WTC11 (cell line): Measurements from ENCODE around the gene TMEM115. TPM values are rescaled to one million over a fixed set of nuclear protein-coding genes. Genes with fewer than 3 reads are reported as not detected.

ENCODE experiments used
- ATAC-seq: fragments of 200-7000 bp; cut with Tn5 transposase; 2 replicates; pipeline ENCODE4 v1.10.0; 2021; ENCODE audit warnings: mild to moderate bottlenecking, moderate library complexity
- CTCF ChIA-PET: fragments of 300-600 bp; sonication (Branson Sonifier 250); formaldehyde crosslinking; loops from one replicate; lab custom pipeline; 2021; ENCODE audit warnings: antibody characterized with exemption; lab: Charles Lee
- POLR2A ChIA-PET: fragments of 350-600 bp; sonication (Branson Sonifier 250); formaldehyde crosslinking; loops from one replicate; lab custom pipeline; 2021; ENCODE audit warnings: antibody characterized with exemption; lab: Charles Lee
- DNase-seq: peaks from one replicate; pipeline ENCODE4 v3.0.0; 2021; ENCODE audit warnings: low spot score
- H3K27ac Mint-ChIP-seq: 2 replicates; pipeline ENCODE4 v1.8.0; 2021; ENCODE audit warnings: mixed read lengths
- H3K27me3 Mint-ChIP-seq: 2 replicates; pipeline ENCODE4 v1.8.0; 2021; ENCODE audit warnings: low read depth, mild to moderate bottlenecking, moderate library complexity, mixed read lengths
- H3K36me3 Mint-ChIP-seq: 2 replicates; pipeline ENCODE4 v1.8.0; 2021; ENCODE audit warnings: mixed read lengths
- H3K4me1 Mint-ChIP-seq: 2 replicates; pipeline ENCODE4 v1.8.0; 2022; ENCODE audit warnings: mixed read lengths
- H3K4me3 Mint-ChIP-seq: 2 replicates; pipeline ENCODE4 v1.8.0; 2021; ENCODE audit warnings: mild to moderate bottlenecking, moderate library complexity, mixed read lengths
- H3K9me3 Mint-ChIP-seq: 2 replicates; pipeline ENCODE4 v1.8.0; 2021; ENCODE audit warnings: mixed read lengths
- ATF3 ChIP-seq: sonication (generic); formaldehyde crosslinking; conservative IDR thresholded peaks from 2 replicates; pipeline ENCODE4 v1.8.1; 2022; ENCODE audit warnings: mild to moderate bottlenecking, missing genetic modification reagents
- CBFB ChIP-seq: sonication (generic); formaldehyde crosslinking; IDR thresholded peaks from 2 replicates; pipeline ENCODE4 v1.8.1; 2022; ENCODE audit warnings: mild to moderate bottlenecking, low read depth, missing genetic modification reagents
- ESRRA ChIP-seq: sonication (generic); formaldehyde crosslinking; IDR thresholded peaks from 2 replicates; pipeline ENCODE4 v1.8.1; 2022; ENCODE audit warnings: mild to moderate bottlenecking, missing genetic modification reagents, borderline replicate concordance
- FOXJ3 ChIP-seq: sonication (generic); formaldehyde crosslinking; IDR thresholded peaks from 2 replicates; pipeline ENCODE4 v1.9.0; 2021; ENCODE audit warnings: missing genetic modification reagents, mild to moderate bottlenecking, borderline replicate concordance
- GTF2I ChIP-seq: fragments of 250-450 bp; sonication (Bioruptor Pico); conservative IDR thresholded peaks from 2 replicates; pipeline ENCODE4 v1.4.0; 2021; ENCODE audit warnings: mild to moderate bottlenecking
- JUN ChIP-seq: sonication (generic); formaldehyde crosslinking; IDR thresholded peaks from 2 replicates; pipeline ENCODE4 v1.8.0; 2023; ENCODE audit warnings: mild to moderate bottlenecking, missing genetic modification reagents
- KAT7 ChIP-seq: sonication (generic); formaldehyde crosslinking; IDR thresholded peaks from 2 replicates; pipeline ENCODE4 v1.8.1; 2023; ENCODE audit warnings: missing genetic modification reagents, mild to moderate bottlenecking, borderline replicate concordance
- MXD4 ChIP-seq: fragments of 250-450 bp; sonication (Bioruptor Pico); IDR thresholded peaks from 2 replicates; pipeline ENCODE4 v1.8.0; 2021; ENCODE audit warnings: mild to moderate bottlenecking, moderate library complexity, borderline replicate concordance
- MYBL2 ChIP-seq: sonication (generic); formaldehyde crosslinking; IDR thresholded peaks from 2 replicates; pipeline ENCODE4 v1.8.1; 2023; ENCODE audit warnings: mild to moderate bottlenecking, moderate library complexity, missing genetic modification reagents
- NR3C1 ChIP-seq: sonication (generic); formaldehyde crosslinking; conservative IDR thresholded peaks from 2 replicates; pipeline ENCODE4 v1.8.1; 2023; ENCODE audit warnings: low read depth, mild to moderate bottlenecking, missing genetic modification reagents
- OVOL2 ChIP-seq: fragments of 250-450 bp; sonication (Bioruptor Pico); IDR thresholded peaks from 2 replicates; pipeline ENCODE4 v1.9.0; 2021; ENCODE audit warnings: mild to moderate bottlenecking, borderline replicate concordance
- RELA ChIP-seq: sonication (generic); formaldehyde crosslinking; IDR thresholded peaks from 2 replicates; pipeline ENCODE4 v1.8.1; 2022; ENCODE audit warnings: missing genetic modification reagents, mild to moderate bottlenecking, borderline replicate concordance
- SMAD3 ChIP-seq: sonication (generic); formaldehyde crosslinking; IDR thresholded peaks from 2 replicates; pipeline ENCODE4 v1.8.0; 2022; ENCODE audit warnings: missing genetic modification reagents, mild to moderate bottlenecking, borderline replicate concordance
- SMAD4 ChIP-seq: sonication (generic); formaldehyde crosslinking; IDR thresholded peaks from 2 replicates; pipeline ENCODE4 v1.8.0; 2022; ENCODE audit warnings: mild to moderate bottlenecking, missing genetic modification reagents
- SOX15 ChIP-seq: fragments of 250-450 bp; sonication (Bioruptor Pico); IDR thresholded peaks from 2 replicates; pipeline ENCODE4 v1.9.0; 2021; ENCODE audit warnings: mild to moderate bottlenecking
- SP1 ChIP-seq: sonication (generic); formaldehyde crosslinking; conservative IDR thresholded peaks from 2 replicates; pipeline ENCODE4 v1.8.1; 2022; ENCODE audit warnings: missing genetic modification reagents
- TCF7 ChIP-seq: sonication (generic); formaldehyde crosslinking; IDR thresholded peaks from 2 replicates; pipeline ENCODE4 v1.8.0; 2022; ENCODE audit warnings: mild to moderate bottlenecking, low read depth, missing genetic modification reagents, moderate library complexity
- TEAD4 ChIP-seq: sonication (generic); formaldehyde crosslinking; IDR thresholded peaks from 2 replicates; pipeline ENCODE4 v1.8.0; 2022; ENCODE audit warnings: mild to moderate bottlenecking, missing genetic modification reagents
- ZNF263 ChIP-seq: sonication (generic); formaldehyde crosslinking; IDR thresholded peaks from 2 replicates; pipeline ENCODE4 v1.8.1; 2022; ENCODE audit warnings: low read depth, mild to moderate bottlenecking, moderate library complexity, missing genetic modification reagents
- ZNF396 ChIP-seq: fragments of 250-450 bp; sonication (Bioruptor Pico); IDR thresholded peaks from 2 replicates; pipeline ENCODE4 v1.8.0; 2021; ENCODE audit warnings: mild to moderate bottlenecking, moderate library complexity, borderline replicate concordance
- ZNF423 ChIP-seq: fragments of 250-450 bp; sonication (Bioruptor Pico); IDR thresholded peaks from 2 replicates; pipeline ENCODE4 v2.1.2; 2022; ENCODE audit warnings: mild to moderate bottlenecking, moderate library complexity
- ZNF671 ChIP-seq: fragments of 250-450 bp; sonication (Bioruptor Pico); IDR thresholded peaks from 2 replicates; pipeline ENCODE4 v1.8.0; 2021; ENCODE audit warnings: mild to moderate bottlenecking
- total RNA-seq: library from RNA; stranded (reverse); gene quantifications from 3 replicates; pipeline ENCODE4 v1.2.3, GENCODE V29; 2021
- TF ChIP-seq, protein P1 (sequence below): fragments of 250-450 bp; sonication (Bioruptor Pico); IDR thresholded peaks from 2 replicates; pipeline ENCODE4 v1.8.0; 2021; ENCODE audit warnings: mild to moderate bottlenecking
- TF ChIP-seq, protein P2 (sequence below): fragments of 250-450 bp; sonication (Bioruptor Pico); IDR thresholded peaks from 2 replicates; pipeline ENCODE4 v1.9.0; 2021; ENCODE audit warnings: mild to moderate bottlenecking
- TF ChIP-seq, protein P3 (sequence below): sonication (generic); formaldehyde crosslinking; conservative IDR thresholded peaks from 2 replicates; pipeline ENCODE4 v1.8.1; 2023; ENCODE audit warnings: mild to moderate bottlenecking, low read depth, missing genetic modification reagents, moderate library complexity
- TF ChIP-seq, protein P4 (sequence below): sonication (generic); formaldehyde crosslinking; IDR thresholded peaks from 2 replicates; pipeline ENCODE4 v1.8.0; 2022; ENCODE audit warnings: mild to moderate bottlenecking, missing genetic modification reagents

Gene TMEM115
- total RNA-seq, 1 experiment from 2014 or later = 30.0 TPM

GRCh38 chr3:50374363-50375257, 15.3 kb upstream of the TMEM115 start:
- Mint-ChIP-seq H3K36me3 (no peaks in the 10 kb centered on the region), H3K9me3 (no peaks in the 10 kb centered on the region), H3K27me3 (no peaks in the 10 kb centered on the region; the same call in 1 of the 2 replicates), H3K4me1 (peaks cover 28% of the 10 kb centered on the region), H3K4me3 (no peak overlapping the region), H3K27ac (no peak overlapping the region)
- ATAC-seq = no peak
- DNase-seq = no peak
- ChIA-PET CTCF (interaction anchor here (0.5 to 2.7 kb wide), 8 partner anchors 9 to 175 kb away, joined by 3 to 15 read pairs (median 4); no protein-coding TSS in a partner anchor), POLR2A (no interaction called here)
- no peak for TF ChIP-seq ZNF396 (CRISPR knock-in tag)
- TF ChIP-seq, protein P1, sequence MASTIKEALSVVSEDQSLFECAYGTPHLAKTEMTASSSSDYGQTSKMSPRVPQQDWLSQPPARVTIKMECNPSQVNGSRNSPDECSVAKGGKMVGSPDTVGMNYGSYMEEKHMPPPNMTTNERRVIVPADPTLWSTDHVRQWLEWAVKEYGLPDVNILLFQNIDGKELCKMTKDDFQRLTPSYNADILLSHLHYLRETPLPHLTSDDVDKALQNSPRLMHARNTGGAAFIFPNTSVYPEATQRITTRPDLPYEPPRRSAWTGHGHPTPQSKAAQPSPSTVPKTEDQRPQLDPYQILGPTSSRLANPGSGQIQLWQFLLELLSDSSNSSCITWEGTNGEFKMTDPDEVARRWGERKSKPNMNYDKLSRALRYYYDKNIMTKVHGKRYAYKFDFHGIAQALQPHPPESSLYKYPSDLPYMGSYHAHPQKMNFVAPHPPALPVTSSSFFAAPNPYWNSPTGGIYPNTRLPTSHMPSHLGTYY (CRISPR knock-in tag) = no peak
- no peak for TF ChIP-seq CBFB (CRISPR knock-in tag)
- TF ChIP-seq OVOL2 (CRISPR knock-in tag) = no peak
- TF ChIP-seq SMAD4 (CRISPR knock-in tag) = no peak
- TF ChIP-seq, protein P2, sequence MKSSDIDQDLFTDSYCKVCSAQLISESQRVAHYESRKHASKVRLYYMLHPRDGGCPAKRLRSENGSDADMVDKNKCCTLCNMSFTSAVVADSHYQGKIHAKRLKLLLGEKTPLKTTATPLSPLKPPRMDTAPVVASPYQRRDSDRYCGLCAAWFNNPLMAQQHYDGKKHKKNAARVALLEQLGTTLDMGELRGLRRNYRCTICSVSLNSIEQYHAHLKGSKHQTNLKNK = no peak
- no peak for TF ChIP-seq NR3C1
- TF ChIP-seq RELA = no peak
- TF ChIP-seq SMAD3 = no peak
- TF ChIP-seq TCF7 (CRISPR knock-in tag) = no peak
- TF ChIP-seq ATF3 = no peak
- TF ChIP-seq ZNF423 (CRISPR knock-in tag) = no peak

DNA sequence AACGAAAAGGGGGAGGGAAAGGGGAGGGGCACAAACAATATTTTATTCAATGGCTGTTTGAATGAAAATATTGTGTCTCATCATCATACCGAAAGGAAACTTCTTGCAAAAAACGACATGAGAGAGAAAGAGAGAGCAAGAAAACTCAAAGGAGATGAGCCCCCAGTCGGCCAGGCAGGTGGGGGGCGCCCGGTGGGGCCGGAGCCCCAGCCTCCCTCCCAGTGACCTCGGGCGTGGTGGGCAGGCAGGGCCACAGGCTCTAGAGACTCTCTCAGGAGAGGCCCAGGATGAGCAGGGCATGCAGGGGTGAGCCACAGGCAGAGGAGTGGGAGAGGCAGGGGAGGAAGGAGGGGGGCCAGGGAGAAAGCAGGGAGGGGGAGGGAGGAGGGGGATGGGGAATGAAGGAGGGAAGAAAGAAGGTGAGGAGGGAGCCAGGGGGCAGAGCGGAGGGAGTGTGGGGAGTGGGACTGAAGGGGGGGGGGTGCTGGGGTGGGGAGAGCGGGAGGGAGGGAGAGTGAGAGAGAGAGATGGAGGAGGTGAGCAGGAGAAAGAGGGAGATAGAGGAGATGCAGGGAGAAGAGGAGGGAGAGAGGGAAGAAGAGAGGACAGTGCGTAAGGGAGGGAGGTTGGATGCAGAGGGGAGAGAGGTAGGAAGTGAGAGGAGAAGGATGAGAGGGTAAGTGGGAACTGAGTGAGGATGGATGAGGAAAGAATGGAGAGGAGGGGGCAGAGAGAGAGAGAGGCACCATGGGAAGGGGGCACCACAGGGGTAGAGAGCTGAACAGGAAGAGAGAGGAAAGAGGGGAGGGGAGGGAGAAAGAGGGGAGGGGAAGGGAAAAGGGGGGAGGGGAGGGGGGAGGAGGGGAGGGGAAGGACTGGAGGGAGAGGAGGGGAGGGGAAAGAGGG, 14.1 kb upstream of the TMEM115 start:
- H3K4me3 Mint-ChIP-seq = no peak overlapping the region; the same call in 1 of the 2 replicates
- H3K4me1 Mint-ChIP-seq = peaks cover 30% of the 10 kb centered on the region
- CTCF ChIA-PET = interaction anchor here (1.5 to 2.7 kb wide), 2 partner anchors 8 to 169 kb away, joined by 5 to 15 read pairs; no protein-coding TSS in a partner anchor
- no peak; the same call in 1 of the 2 replicates for ATAC-seq
- no peaks in the 10 kb centered on the region for H3K36me3 Mint-ChIP-seq
- no peaks in the 10 kb centered on the region for H3K9me3 Mint-ChIP-seq
- H3K27ac Mint-ChIP-seq = no peak overlapping the region
- POLR2A ChIA-PET = no interaction called here
- DNase-seq = peak; percentile 31
- H3K27me3 Mint-ChIP-seq = no peaks in the 10 kb centered on the region; the same call in 1 of the 2 replicates
- TF ChIP-seq ZNF671 (no peak), SP1 (no peak), MXD4 (CRISPR knock-in tag) (no peak), ZNF263 (CRISPR knock-in tag) (no peak), TEAD4 (CRISPR knock-in tag) (no peak), FOXJ3 (CRISPR knock-in tag) (no peak), SMAD3 (no peak), KAT7 (CRISPR knock-in tag) (no peak), GTF2I (no peak), SOX15 (CRISPR knock-in tag) (no peak), JUN (CRISPR knock-in tag) (no peak), ESRRA (CRISPR knock-in tag) (no peak), MYBL2 (CRISPR knock-in tag) (no peak)
- TF ChIP-seq, protein P3, sequence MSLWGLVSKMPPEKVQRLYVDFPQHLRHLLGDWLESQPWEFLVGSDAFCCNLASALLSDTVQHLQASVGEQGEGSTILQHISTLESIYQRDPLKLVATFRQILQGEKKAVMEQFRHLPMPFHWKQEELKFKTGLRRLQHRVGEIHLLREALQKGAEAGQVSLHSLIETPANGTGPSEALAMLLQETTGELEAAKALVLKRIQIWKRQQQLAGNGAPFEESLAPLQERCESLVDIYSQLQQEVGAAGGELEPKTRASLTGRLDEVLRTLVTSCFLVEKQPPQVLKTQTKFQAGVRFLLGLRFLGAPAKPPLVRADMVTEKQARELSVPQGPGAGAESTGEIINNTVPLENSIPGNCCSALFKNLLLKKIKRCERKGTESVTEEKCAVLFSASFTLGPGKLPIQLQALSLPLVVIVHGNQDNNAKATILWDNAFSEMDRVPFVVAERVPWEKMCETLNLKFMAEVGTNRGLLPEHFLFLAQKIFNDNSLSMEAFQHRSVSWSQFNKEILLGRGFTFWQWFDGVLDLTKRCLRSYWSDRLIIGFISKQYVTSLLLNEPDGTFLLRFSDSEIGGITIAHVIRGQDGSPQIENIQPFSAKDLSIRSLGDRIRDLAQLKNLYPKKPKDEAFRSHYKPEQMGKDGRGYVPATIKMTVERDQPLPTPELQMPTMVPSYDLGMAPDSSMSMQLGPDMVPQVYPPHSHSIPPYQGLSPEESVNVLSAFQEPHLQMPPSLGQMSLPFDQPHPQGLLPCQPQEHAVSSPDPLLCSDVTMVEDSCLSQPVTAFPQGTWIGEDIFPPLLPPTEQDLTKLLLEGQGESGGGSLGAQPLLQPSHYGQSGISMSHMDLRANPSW (CRISPR knock-in tag) = no peak
- TF ChIP-seq, protein P1 (CRISPR knock-in tag) = no peak
- TF ChIP-seq, protein P4, sequence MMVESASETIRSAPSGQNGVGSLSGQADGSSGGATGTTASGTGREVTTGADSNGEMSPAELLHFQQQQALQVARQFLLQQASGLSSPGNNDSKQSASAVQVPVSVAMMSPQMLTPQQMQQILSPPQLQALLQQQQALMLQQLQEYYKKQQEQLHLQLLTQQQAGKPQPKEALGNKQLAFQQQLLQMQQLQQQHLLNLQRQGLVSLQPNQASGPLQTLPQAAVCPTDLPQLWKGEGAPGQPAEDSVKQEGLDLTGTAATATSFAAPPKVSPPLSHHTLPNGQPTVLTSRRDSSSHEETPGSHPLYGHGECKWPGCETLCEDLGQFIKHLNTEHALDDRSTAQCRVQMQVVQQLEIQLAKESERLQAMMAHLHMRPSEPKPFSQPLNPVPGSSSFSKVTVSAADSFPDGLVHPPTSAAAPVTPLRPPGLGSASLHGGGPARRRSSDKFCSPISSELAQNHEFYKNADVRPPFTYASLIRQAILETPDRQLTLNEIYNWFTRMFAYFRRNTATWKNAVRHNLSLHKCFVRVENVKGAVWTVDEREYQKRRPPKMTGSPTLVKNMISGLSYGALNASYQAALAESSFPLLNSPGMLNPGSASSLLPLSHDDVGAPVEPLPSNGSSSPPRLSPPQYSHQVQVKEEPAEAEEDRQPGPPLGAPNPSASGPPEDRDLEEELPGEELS (CRISPR knock-in tag) = no peak
